Measurements from ENCODE around the gene AGTPBP1. TPM values are rescaled to one million over a fixed set of nuclear protein-coding genes. Genes with fewer than 3 reads are reported as not detected.

Gene AGTPBP1
- total RNA-seq, 2 donors from 2014 or later, result 11.2 to 11.7 TPM

- intact Hi-C loops (cut with DNase I), result no loop called here
- Histone ChIP-seq H3K27me3 (no peaks in the 10 kb centered on the region), H3K36me3 (no peaks in the 10 kb centered on the region), H3K4me1 (peaks cover 5% of the 10 kb centered on the region), H3K27ac (no peak overlapping the region), H3K9ac (ENCODE audit: low read depth in 2 of 2, low read length in 2 of 2) (no peak overlapping the region), H3K4me3 (no peak overlapping the region), H3K9me3 (no peaks in the 10 kb centered on the region)
- no peak for DNase-seq
- TF ChIP-seq CTCF (IDR thresholded peaks at IDR 0.05), result no peak
Observed at GRCh38 chr9:85745203-85745602, 3.4 kb upstream of the AGTPBP1 start.

GRCh38 chr9:85744480-85744879, 2.7 kb upstream of the AGTPBP1 start:
- Histone ChIP-seq H3K9me3 (no peaks in the 10 kb centered on the region), H3K4me3 (no peak overlapping the region), H3K4me1 (peaks cover 5% of the 10 kb centered on the region), H3K27me3 (no peaks in the 10 kb centered on the region), H3K9ac (ENCODE audit: low read depth in 2 of 2, low read length in 2 of 2) (no peak overlapping the region), H3K27ac (no peak overlapping the region), H3K36me3 (no peaks in the 10 kb centered on the region)
- intact Hi-C loops (cut with DNase I), result no loop called here
- no peak for DNase-seq
- no peak for TF ChIP-seq CTCF (IDR thresholded peaks at IDR 0.05)

DNA sequence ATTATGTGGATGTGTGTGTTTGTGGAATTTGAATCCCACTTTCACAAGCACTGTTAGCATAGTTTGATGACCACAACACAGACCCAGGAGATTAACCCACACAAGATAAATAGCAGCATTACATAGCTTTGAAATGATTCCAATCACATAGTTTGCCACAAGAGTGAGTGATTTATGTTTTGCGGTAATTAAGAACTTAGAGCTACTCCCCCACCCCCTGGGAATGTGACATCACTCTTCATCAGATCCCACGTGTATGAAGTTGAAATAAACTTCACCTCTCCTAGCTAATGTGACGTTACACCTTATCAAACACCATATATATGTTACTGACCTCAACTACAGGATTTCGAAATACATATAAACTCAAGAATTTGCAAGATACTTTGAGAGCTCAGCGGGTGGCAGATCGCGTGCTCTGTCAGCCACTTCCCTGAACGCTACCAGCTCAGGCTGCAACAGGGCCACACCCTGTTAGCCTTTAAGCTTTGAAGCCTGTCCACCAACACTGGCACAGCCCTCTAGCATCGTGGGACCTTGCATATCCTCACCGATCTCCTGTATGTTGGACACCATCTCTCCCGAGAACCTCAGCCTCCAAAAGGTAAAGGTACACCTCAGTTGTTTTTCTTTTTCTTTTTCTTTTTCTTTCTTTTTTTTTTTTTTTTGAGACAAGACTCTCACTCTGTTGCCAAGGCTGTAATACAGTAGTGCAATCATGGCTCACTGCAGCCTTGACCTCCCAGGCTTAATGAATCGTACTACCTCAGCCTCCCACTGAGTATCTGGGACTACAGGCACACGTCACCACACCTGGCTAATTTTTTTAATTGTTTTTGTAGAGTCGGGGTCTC, 1.7 kb upstream of the AGTPBP1 start:
- Histone ChIP-seq H3K27ac (no peak overlapping the region), H3K9me3 (no peaks in the 10 kb centered on the region), H3K27me3 (no peaks in the 10 kb centered on the region), H3K9ac (ENCODE audit: low read depth in 2 of 2, low read length in 2 of 2) (peak overlapping the region in 1 of 2 donors; percentile 8), H3K4me3 (no peak overlapping the region), H3K36me3 (no peaks in the 10 kb centered on the region), H3K4me1 (peaks cover 5% of the 10 kb centered on the region)
- DNase-seq, result peak; percentile 56
- TF ChIP-seq CTCF (IDR thresholded peaks at IDR 0.05), result no peak
- intact Hi-C loops (cut with DNase I), result no loop called here

GRCh38 chr9:85742597-85742936, 813 bp upstream of the AGTPBP1 start:
- no peak for DNase-seq
- Histone ChIP-seq H3K9ac (ENCODE audit: low read depth in 2 of 2, low read length in 2 of 2) (peak overlapping the region; percentile 68 to 77), H3K27me3 (no peaks in the 10 kb centered on the region), H3K36me3 (no peaks in the 10 kb centered on the region), H3K9me3 (no peaks in the 10 kb centered on the region), H3K4me3 (peak overlapping the region; percentile 92), H3K4me1 (peaks cover 5% of the 10 kb centered on the region), H3K27ac (peak overlapping the region; percentile 52)
- no peak for TF ChIP-seq CTCF (IDR thresholded peaks at IDR 0.05)
- intact Hi-C loops (cut with DNase I), result no loop called here

- Histone ChIP-seq H3K4me1 (peaks cover 5% of the 10 kb centered on the region), H3K9me3 (no peaks in the 10 kb centered on the region), H3K27ac (peak overlapping the region; percentile 87), H3K27me3 (no peaks in the 10 kb centered on the region), H3K4me3 (peak overlapping the region; percentile 92), H3K9ac (ENCODE audit: low read depth in 2 of 2, low read length in 2 of 2) (peak overlapping the region; percentile 80), H3K36me3 (no peaks in the 10 kb centered on the region)
- intact Hi-C loops (cut with DNase I), result no loop called here
- peak; percentile 51 for DNase-seq
- no peak for TF ChIP-seq CTCF (IDR thresholded peaks at IDR 0.05)
Observed at GRCh38 chr9:85741095-85741874, 469 bp downstream of the AGTPBP1 start.

Data from colonic mucosa (tissue), 4 donors.